ENCODE measurements around the gene PNKP. TPM values are rescaled to one million over a fixed set of nuclear protein-coding genes. Genes with fewer than 3 reads are reported as not detected.

The PNKP gene
- total and polyA plus RNA-seq, 9 of the 15 experiments (the other 6 are each of a cell fraction or from before 2014, with no cell fraction given), result 2.8 to 85.4 (median 25.3) TPM

- TF ChIP-seq ZFP30 (CRISPR knock-in tag; IDR thresholded peaks at IDR 0.05; ENCODE audit: borderline replicate concordance) (no peak), ZNF592 (IDR thresholded peaks at IDR 0.05) (no peak), ZNF766 (CRISPR knock-in tag; conservative IDR thresholded peaks at IDR 0.05) (0 out of 2 replicates have a peak, but pooled peaks have one; percentile 4), KDM1A (IDR thresholded peaks at IDR 0.05) (peak in 1 of 2 experiments; percentile 85; a peak in 3 of 4 replicates), UBTF (IDR thresholded peaks at IDR 0.05; ENCODE audit: borderline replicate concordance in 1 of 2, low read depth in 2 of 2, low read length in 2 of 2) (0 out of 4 replicates have a peak, but pooled peaks of 1 of the 2 experiments have one; percentile 41), BCL6 (CRISPR knock-in tag; IDR thresholded peaks at IDR 0.05) (no peak), CHD4 (IDR thresholded peaks at IDR 0.05; ENCODE audit: insufficient read depth, insufficient replicate concordance, low read depth, low read length, poor library complexity, severe bottlenecking) (peak; percentile 87), ZFP1 (CRISPR knock-in tag; IDR thresholded peaks at IDR 0.05) (no peak), PTBP1 (IDR thresholded peaks at IDR 0.05; ENCODE audit: low read depth, low read length) (peak; percentile 83; the same call in 1 of the 2 replicates), ZNF124 (CRISPR knock-in tag; IDR thresholded peaks at IDR 0.05) (no peak), BACH1 (tag; IDR thresholded peaks at IDR 0.05) (no peak), BCOR (IDR thresholded peaks at IDR 0.05) (peak; percentile 94), MYNN (IDR thresholded peaks at IDR 0.05) (0 out of 2 replicates have a peak, but pooled peaks have one; percentile 25), MYNN (CRISPR knock-in tag; IDR thresholded peaks at IDR 0.05) (no peak), ZNF143 (CRISPR knock-in tag; IDR thresholded peaks at IDR 0.05) (no peak; the same call in 1 of the 2 replicates), THAP12 (CRISPR knock-in tag; IDR thresholded peaks at IDR 0.05) (no peak), TFAP4 (CRISPR knock-in tag; IDR thresholded peaks at IDR 0.05; ENCODE audit: borderline replicate concordance) (peak; percentile 94), ZBTB7A (IDR thresholded peaks at IDR 0.05; ENCODE audit: borderline replicate concordance, control insufficient read depth, low read depth, low read length) (0 out of 2 replicates have a peak, but pooled peaks have one; percentile 55), PHF20 (IDR thresholded peaks at IDR 0.05; ENCODE audit: partially characterized antibody) (peak; percentile 35)
These were observed 3.0 kb upstream of the PNKP start (continued) for GRCh38 chr19:49870309-49870901.
